Dermis microvascular lymphatic vessel endothelial cell (primary cell): ENCODE measurements around the gene LMX1B. TPM values are rescaled to one million over a fixed set of nuclear protein-coding genes. Genes with fewer than 3 reads are reported as not detected.

ENCODE experiments used
- DNase-seq, 2 donors: peaks; one replicate each; pipeline versions ENCODE4 v3.0.0 to v3.0.0-alpha.2; 2010; ENCODE audit warnings: low read depth in 2 of 2
- total RNA-seq: library from RNA; depleted of rRNA; stranded (reverse); fragments of >200 nt; gene quantifications from 2 replicates; pipeline ENCODE4 v1.2.1, GENCODE V29; 2014

The LMX1B gene
- total RNA-seq, 1 donor from 2014 or later, result 0.13 TPM

DNA sequence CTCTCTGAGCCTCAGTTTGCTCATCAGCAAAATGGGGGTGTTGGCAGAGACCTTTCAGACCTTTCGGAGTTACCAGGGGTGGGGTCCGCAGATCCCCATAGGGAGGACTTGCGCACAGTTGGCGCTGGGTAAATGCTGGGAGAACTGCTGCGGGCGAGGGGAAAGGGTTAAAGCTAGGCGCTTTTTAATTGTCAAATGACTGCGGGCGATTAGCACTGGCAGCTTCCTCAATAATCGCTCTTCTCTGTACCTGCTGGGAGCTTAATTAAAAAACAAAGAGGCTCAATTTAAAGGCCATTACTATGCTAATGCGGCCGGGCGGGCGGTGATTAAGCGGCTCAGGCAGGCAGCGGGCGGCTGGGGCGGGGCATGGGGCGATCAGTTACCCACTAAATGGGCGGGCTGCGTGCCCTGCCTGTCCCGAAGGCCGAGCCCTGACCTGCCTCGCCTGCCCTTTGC, 63.0 kb downstream of the LMX1B start:
- DNase-seq, result no peak

DNA sequence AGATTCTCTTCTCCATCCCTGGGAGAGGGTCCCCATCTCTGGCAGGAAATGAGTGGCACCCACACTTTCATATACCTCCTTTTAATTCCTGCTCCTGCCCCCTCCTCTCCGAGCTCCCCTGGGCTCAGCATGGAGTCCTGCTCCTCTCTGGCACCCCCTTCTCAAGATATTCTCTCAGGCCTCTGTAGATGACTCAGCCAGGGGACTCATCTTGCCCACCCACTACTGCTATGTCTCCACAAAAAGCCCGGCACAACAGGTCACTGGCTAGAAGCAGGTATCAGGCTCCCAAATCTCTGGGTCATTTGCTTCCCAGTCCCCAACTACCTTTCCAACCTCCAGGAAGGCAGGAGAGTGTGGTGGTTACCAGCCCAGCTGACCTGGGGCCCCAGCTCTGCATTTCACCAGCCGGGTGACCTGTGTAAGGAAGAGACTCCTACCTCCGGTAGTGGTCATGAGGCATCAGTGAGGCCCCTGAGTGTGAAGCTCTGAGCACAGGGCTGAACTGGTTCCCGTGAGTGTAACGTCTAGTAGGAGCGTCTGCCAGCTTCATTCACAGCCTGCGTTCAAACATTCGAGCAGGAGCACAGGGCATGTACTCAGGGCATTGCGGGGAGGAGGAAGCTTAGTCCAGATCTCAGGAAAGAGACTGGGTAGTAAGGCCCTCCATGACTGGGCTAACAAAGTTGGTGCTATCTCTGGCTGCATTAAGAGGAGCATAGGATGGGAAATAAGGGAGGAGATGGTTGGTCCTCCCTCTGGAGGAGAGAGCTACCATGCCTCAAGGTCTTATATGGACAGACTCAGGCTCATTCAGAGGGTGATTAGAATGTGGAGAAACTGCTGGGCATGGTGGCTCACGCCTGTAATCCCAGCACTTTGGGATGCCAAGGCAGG, 63.7 kb downstream of the LMX1B start:
- no peak for DNase-seq

DNA sequence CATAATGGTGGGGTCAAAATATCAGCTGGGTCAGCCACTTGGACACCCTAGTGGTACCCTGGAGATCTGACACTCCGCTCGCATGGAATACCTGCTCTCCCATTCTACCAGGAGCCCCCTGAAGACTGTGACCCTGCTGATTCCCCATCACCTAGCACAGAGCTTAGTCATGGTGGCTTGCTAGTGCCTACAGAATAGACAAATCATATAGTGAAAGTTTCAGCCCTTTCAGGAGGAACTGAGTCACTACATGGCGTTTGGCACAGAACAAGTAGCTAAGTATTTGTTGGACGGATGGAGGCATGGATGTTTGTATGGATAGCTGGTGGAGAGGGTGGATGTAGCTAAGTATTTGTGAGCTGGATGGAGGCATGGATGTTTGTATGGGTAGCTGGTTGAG, 65.3 kb downstream of the LMX1B start:
- no peak for DNase-seq

DNA sequence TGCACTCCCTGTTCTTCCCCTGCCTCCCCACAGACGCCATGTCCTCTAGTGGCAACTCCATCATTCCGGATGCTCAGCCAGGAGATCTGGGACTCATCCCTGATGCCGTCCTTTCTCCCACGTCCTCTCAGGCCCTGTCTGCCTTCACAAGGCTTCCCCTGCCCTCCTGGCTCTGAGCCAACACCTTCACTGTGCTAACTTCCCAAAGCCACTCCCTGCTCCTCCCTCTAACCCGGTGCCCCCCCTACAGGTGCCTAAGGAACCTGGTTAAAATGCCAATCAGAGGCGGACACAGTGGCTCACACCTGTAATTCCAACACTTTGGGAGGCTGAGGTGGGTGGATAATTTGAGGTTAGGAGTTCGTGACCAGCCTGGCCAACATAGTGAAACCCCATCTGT, 67.6 kb downstream of the LMX1B start:
- no peak for DNase-seq

DNA sequence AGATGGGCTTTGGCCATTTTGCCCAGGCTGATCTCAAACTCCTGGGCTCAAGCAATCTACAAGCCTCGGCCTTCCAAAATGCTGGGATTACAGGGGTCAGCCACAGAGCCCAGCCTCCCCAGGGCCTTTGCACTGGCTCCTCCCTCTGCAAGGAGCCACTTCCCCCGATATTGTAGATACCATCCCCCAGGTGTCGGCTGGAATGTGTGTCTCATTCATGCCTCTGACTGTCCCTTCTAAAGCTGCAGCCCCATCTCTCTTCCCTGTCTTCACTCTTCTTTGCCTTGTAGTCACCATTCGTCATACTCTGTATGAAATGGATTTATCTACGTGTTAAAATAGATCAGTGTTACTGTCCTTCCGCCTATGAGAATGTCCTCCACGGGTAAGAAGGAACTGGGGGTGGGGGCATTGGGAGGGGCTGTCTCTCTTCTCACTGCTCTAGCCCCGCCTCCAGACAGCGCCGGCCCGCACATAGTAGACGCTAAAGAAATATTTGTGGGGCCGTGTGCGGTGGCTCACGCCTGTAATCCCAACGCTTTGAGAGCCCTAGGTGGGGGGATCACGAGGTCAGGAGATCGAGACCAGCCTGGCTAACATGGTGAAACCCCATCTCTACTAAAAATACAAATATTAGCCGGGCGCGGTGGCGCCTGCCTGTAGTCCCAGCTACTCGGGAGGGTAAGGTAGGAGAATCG, 68.5 kb downstream of the LMX1B start:
- no peak for DNase-seq

DNA sequence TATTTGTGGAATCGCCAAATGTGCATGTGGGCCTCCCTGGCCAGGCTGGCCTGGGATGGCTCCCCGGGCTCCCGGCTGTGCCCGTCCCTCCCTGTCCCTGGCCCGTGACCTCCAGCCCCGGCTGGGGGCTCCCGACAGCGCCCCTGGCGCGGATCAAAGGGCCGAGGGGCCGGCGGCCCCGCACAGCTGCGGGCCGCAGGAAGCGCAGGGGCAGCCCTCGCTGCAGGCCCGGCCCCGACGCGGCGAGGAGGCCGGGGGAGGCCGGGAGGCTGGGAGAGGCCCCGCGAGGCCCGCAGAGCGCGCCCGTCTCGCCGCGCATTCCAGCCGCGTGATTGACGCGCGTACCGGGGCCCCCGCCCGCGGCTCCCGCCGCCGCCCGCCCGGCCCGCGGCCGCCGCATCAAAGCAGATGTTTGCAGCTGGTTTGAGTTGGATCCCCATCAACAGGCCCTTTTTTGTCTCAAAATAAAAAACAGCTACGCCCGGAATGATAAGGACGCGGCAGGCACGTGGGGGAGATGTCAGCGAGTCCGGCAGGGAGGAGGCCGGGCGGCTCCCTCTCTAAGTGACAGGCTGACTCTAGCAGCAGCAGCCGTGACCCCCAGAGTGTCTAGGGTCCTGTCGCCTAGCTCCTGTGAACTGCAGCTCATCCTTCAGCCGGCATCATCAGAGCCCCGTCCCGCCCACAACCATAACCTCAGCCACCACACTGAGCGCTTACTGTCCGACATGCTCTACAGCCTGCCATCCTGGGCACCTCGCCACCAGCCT, 69.4 kb downstream of the LMX1B start:
- no peak for DNase-seq

DNA sequence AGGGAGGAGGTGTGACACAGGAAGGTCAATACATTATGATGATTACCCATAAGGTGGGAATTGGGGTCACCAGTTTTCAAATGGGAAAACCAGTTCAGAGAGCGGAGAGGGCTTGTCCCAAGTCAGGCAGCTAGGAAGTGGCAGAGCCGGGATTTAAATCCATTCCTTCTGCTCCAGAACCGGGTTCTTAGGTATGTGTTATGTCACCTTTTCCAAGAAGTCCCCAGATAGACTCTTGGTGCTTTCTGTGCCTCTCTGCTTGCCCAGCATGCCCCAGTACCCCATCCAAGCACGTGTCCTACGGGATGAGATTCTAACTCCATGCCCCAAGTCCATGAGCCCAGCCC, 69.9 kb downstream of the LMX1B start:
- DNase-seq, result no peak

DNA sequence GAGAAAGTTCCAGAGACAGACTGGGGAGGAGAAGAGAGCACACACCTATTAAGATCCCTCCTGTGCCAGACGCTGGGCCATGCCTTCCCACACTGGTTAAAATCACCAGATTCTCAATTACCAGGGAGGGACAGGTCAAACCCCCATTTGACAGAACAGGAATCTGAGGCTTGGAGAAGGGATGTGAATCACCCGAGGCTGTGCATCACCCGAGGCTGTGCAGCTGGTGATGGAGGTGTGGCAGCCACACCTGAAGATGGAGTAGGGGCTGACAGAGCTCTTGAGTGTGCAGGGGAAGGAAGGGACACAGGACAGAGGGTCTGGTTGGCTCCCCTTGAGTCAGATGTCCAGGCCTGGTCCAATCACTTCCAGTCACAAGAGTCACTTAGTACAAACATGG, 70.6 kb downstream of the LMX1B start:
- DNase-seq, result no peak

DNA sequence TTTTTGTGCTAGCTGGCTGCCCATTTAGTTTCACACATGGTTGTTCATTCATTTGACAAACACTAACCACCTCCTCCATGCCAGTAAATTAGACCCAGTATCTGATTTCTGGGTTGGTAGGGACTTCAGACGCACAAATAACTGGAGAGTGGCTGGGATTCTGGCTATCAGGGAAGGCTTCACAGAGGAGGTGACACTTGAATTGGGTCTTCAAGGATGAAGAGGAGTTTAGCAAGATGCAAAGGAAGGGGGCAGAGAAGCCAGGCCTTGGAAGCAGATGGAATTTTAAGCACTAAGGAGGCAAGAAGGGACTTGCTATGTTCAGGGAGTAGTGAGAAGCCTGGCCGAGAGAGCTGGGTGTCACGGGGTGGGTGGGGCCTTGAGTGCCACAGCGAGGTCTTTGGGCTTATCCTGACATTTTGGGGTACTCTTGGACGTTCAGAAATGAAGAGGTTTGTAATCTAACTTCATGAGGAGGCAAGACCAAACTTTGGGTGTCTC, 71.3 kb downstream of the LMX1B start:
- DNase-seq, result no peak

DNA sequence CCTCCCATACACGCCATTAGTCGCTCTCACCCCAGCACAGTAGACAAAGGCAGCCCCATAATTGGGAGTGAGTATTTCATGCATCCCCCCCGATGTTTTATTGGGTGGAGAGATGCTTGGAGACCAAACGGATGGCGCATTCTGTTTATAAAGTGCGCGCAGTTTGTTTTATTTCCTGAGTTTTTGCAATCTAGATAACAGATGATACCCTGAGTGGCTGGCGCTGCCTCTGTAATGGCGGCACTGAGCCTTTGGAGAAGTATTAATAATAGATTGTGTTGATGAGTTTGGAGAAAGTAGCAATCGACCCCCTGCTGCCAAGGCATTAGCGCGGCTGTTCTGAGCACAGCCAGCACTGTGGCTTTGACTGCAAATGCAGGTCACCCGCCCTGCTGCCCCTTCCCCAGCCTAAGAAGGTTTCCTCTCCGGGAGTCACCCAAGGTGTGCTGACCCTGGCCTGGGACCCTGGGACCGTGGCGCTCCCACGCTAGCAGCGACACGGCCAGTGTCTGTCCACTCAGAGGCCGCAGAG, 74.3 kb downstream of the LMX1B start:
- DNase-seq, result no peak

DNA sequence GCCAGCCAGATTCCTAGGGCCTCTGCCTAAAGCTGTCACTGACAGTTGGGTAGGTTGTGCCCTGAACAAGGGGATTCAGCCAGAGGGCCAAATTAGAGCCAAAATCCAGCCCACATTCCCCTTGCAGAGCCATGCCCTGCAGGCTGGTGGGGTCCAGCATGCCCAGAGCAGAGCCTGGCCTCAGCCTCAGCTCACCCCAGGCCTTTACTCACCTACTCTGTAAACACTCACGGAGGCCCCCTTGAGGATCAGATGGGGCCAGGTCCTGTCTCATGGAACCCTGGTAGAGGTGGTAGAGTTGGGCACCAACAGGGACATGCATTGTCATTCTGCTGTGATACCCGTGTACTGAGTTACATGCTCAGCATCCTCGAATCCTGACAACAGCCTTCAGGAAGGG, 74.9 kb downstream of the LMX1B start:
- DNase-seq, result no peak

DNA sequence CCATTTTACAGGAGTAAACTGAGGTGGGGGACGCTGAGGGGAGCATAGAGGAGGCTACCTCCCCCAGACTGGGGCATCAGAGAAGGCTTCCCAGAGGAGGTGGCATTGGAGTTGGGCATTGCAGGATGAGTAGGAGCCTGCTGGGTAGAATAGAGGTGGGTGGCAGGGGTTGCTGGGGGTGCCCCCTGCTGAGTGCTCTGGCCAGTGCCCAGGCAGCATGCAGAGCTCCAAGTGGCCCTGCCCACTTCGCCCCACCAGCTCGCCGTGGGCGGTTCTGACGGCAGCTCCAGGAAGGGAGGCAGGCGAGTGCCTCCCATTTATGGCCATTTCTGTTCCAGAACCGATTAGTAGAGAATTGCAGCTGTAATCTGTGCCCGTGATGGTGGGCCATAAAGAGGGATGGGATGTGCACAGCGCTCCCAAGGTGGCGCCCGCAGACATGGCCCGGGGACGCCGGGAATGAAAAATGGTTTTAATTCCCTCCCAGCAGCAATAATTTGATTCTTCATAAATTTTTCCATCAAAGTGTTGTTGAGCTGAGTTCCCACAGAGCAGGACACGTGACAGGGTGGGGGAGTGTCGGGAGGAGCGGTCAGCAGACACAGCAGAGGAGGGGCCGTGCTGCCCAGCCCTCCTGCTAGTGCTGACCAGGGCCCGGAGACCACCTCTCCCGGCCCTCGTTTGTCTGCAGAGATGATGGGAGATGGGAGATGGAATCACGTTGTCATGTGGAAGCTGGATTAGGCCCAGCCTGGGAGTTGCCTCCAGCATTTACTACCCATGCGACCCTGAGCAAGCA, 75.5 kb downstream of the LMX1B start:
- no peak for DNase-seq

DNA sequence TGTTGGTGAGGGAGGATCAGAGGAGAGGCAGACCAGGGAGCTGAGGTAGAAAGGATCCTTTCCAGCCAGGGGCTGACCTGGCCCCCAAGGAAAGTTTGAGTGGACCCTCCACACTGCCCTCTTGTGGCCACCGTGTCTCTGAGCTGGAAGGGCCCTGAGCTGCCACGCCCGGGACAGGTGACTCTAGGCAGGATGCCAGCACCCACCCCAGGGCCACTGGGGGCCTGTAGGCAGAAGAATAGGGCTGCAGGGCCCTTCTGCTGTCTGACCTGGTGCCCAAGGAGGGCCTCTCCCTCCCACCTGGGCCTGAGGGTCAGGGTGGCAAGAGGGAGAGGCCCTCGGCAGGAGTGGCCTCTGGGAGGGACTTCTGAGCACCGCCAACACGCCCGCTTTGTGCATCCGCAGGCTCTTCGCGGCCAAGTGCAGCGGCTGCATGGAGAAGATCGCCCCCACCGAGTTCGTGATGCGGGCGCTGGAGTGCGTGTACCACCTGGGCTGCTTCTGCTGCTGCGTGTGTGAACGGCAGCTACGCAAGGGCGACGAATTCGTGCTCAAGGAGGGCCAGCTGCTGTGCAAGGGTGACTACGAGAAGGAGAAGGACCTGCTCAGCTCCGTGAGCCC, 76.8 kb downstream of the LMX1B start:
- DNase-seq, result peak in 1 of 2 donors; percentile 35

DNA sequence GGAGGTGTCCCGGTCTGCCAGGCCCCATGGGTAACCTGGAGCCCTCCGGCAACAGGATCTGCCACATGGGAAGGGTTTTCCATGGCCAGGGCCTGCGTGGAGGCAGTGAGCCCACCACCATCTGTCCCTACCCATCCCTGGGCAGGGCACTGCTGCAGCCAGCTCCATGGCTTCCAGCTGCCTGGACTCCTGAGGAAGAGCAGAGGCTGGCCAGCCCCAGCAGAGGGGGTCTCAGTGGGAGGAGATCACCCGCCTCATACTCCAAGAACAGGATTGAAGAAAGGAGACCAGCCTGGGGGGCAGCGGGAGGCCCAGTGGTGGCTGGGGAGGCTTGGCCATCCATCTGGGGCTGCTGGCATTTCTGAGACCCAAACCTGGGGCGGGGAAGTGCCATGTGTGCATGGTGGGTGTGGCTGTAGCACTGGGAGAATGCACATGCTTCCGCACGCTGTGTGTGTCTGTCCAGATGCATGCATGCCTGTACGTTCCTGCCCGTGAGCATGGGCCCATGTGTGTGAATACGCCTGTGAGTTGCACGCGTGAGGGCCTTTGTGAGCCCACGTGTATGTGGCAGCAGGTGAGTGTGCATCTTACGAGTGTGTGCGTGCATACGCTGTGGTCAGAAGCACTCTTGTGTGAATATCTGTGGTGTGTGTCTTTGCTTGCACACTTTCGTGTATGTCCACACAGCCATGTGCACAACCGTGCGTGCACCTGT, 78.5 kb downstream of the LMX1B start:
- no peak for DNase-seq

DNA sequence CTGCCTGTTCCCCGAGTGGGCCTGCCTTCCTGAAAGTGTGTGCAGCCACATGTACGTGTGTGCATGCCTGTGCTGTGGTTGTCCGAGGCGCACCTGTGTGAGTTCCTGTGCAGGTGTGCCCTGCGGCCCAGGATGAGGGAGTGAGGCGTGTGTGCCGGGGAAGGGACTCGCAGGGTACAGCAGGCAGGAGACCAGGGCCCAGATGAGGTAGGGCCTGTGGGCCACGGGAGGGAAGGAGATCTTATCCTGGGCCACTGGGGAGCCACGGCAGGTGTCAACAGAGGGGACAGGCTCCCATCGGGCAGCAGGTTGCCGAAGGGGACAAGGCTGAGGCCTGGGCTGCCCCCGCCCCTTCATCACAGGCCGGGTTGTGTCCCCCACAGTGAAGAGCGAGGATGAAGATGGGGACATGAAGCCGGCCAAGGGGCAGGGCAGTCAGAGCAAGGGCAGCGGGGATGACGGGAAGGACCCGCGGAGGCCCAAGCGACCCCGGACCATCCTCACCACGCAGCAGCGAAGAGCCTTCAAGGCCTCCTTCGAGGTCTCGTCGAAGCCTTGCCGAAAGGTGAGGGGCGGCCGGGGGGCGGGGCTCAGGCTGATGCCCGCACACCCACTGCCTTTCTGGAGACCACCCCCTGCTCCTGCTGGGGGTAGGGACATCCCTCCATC, 79.2 kb downstream of the LMX1B start:
- DNase-seq, result no peak

DNA sequence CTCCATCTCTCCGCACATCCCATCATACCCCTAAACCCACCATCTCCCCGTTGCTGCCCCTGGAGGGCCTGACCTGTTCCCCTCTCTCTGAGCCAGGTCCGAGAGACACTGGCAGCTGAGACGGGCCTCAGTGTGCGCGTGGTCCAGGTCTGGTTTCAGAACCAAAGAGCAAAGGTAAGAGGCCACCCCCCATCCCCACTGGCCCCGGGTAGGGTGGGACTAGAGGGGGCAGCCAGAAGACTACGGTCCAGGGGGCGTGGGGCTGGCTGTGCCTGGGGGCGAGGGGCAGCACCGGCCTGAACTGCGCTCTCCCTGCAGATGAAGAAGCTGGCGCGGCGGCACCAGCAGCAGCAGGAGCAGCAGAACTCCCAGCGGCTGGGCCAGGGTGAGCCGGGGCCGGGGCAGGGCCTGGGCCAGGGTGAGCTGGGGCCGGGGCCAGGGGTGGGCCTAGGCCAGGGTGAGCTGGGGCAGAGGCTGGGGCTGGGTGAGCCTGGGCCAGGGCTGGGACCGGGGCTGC, 79.8 kb downstream of the LMX1B start:
- no peak for DNase-seq

DNA sequence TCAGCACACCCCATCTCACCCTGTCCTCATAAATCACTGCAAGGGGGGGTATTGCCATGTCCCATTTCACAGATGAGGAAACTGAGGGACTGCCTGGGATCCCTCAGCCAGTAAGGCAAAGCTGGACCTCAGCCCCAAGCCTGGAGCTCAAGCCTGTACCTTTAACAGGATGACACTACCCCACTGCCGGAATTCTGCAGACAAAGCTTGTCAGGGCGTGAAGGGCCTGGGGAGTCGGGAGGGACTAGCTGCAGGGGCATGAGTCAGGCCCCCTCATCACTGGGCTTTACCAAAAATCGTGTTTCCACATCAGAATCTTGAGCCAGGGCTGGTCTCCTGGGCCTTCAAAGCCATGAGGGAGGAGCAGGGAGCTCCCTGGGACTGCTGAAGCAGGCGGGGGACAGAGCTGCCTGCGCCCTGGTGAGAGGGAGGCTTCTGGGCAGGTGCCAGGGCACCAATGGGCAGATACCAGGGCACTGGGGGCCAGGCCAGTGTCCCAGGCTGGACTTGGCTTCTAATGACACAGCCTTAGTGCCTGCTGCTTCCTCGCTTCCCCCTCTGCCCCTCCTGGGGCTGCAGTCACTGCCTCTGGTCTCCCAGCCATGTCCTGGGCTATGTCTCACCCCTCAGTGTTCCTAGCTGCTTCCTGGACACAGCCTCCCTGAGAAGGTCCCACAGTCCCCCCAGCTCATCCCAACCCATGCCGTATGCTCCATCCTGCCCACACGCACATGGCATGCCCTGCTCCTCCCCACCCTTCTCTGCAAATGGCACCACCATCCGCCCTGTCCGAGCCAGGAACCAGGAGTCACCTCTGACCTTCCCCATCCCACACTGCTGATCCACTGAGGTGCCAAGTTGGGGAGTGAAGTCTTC, 80.7 kb downstream of the LMX1B start:
- no peak for DNase-seq

DNA sequence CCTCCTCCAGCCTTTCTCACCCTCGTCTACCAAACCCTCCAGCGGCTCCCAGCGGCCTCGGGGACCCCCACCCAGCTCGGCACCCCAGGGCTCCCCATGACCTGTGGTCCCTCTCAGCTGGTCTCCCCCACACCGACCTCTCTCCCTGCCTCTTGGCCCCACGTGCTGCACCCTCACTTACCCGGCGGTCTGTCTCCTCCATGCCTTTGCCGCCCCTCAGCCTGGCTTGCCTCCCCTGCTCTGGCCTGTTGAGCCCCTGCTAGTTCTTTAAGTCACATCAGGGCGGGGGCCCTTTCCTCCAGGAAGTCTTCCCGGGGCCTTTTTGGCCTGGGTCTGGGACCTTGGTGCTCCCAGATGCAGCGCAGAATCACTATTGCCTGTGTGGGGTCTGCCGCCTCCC, 81.5 kb downstream of the LMX1B start:
- DNase-seq, result no peak
